Measurements from ENCODE around the gene C17orf67. TPM values are rescaled to one million over a fixed set of nuclear protein-coding genes. Genes with fewer than 3 reads are reported as not detected.

C17orf67 gene
- total RNA-seq, 1 donor from 2014 or later: 1.4 TPM

GRCh38 chr17:56812901-56813388, 20.8 kb downstream of the C17orf67 start:
- no peak overlapping the region for H3K9ac ChIP-seq
- no peaks in the 10 kb centered on the region for H4K20me1 ChIP-seq (ENCODE audit: low read depth)
- no peak overlapping the region for H2AFZ ChIP-seq (replicated peaks)
- H3K27ac ChIP-seq: no peak overlapping the region
- no peaks in the 10 kb centered on the region for H3F3A ChIP-seq (ENCODE audit: low read depth)
- no peaks in the 10 kb centered on the region for H3K36me3 ChIP-seq
- H3K36me3 Mint-ChIP-seq: no peaks in the 10 kb centered on the region
- H3K4me1 Mint-ChIP-seq: peaks cover 4% of the 10 kb centered on the region
- H3K27ac Mint-ChIP-seq: no peak overlapping the region
- no peak overlapping the region for H3K4me3 ChIP-seq
- H3K4me3 Mint-ChIP-seq: no peak overlapping the region
- no peaks in the 10 kb centered on the region for H3K9me3 Mint-ChIP-seq
- H3K27me3 ChIP-seq: no peaks in the 10 kb centered on the region
- no peak overlapping the region for H3K4me2 ChIP-seq
- TF ChIP-seq CTCF (IDR thresholded peaks at IDR 0.05) (no peak), EZH2 (IDR thresholded peaks at IDR 0.05) (no peak), EZH2phosphoT487 (IDR thresholded peaks at IDR 0.05) (no peak)
- no peaks in the 10 kb centered on the region for H3K27me3 Mint-ChIP-seq (ENCODE audit: insufficient read depth, low read depth)
- DNase-seq (ENCODE audit: low spot score): no peak
- no peaks in the 10 kb centered on the region for H3K79me2 ChIP-seq (ENCODE audit: low read depth)
- H3K4me1 ChIP-seq: peaks cover 16% of the 10 kb centered on the region
- H3K9me3 ChIP-seq (ENCODE audit: low read depth): no peaks in the 10 kb centered on the region

GRCh38 chr17:56810891-56811775, 22.6 kb downstream of the C17orf67 start:
- peaks cover 16% of the 10 kb centered on the region for H3K4me1 ChIP-seq
- no peak overlapping the region for H3K4me2 ChIP-seq
- H3K27me3 Mint-ChIP-seq (ENCODE audit: insufficient read depth, low read depth): no peaks in the 10 kb centered on the region
- TF ChIP-seq CTCF (IDR thresholded peaks at IDR 0.05): no peak
- TF ChIP-seq EZH2phosphoT487 (IDR thresholded peaks at IDR 0.05): no peak
- TF ChIP-seq EZH2 (IDR thresholded peaks at IDR 0.05): no peak
- H3K9me3 ChIP-seq (ENCODE audit: low read depth): no peaks in the 10 kb centered on the region
- H3K36me3 Mint-ChIP-seq: no peaks in the 10 kb centered on the region
- H3K4me3 ChIP-seq: no peak overlapping the region
- no peaks in the 10 kb centered on the region for H3K27me3 ChIP-seq
- no peaks in the 10 kb centered on the region for H3F3A ChIP-seq (ENCODE audit: low read depth)
- peak; percentile 50 for DNase-seq (ENCODE audit: low spot score)
- H3K27ac Mint-ChIP-seq: no peak overlapping the region
- H3K4me1 Mint-ChIP-seq: peaks cover 4% of the 10 kb centered on the region
- no peaks in the 10 kb centered on the region for H3K9me3 Mint-ChIP-seq
- H3K27ac ChIP-seq: no peak overlapping the region
- no peak overlapping the region for H2AFZ ChIP-seq (replicated peaks)
- H3K9ac ChIP-seq: no peak overlapping the region
- H3K4me3 Mint-ChIP-seq: no peak overlapping the region
- no peaks in the 10 kb centered on the region for H4K20me1 ChIP-seq (ENCODE audit: low read depth)
- H3K79me2 ChIP-seq (ENCODE audit: low read depth): no peaks in the 10 kb centered on the region
- no peaks in the 10 kb centered on the region for H3K36me3 ChIP-seq

- H3K4me3 Mint-ChIP-seq: no peak overlapping the region
Measured at GRCh38 chr17:56810343-56810742, 23.4 kb downstream of the C17orf67 start.

More at GRCh38 chr17:56810343-56810742, 23.4 kb downstream of the C17orf67 start:
- Histone ChIP-seq H3K9ac (no peak overlapping the region), H3K4me2 (no peak overlapping the region), H3K27me3 (no peaks in the 10 kb centered on the region), H4K20me1 (ENCODE audit: low read depth) (no peaks in the 10 kb centered on the region), H3F3A (ENCODE audit: low read depth) (no peaks in the 10 kb centered on the region), H3K79me2 (ENCODE audit: low read depth) (no peaks in the 10 kb centered on the region), H3K9me3 (ENCODE audit: low read depth) (no peaks in the 10 kb centered on the region), H3K4me3 (no peak overlapping the region), H2AFZ (replicated peaks) (no peak overlapping the region), H3K36me3 (no peaks in the 10 kb centered on the region), H3K4me1 (peaks cover 16% of the 10 kb centered on the region), H3K27ac (no peak overlapping the region)
- TF ChIP-seq EZH2 (IDR thresholded peaks at IDR 0.05): no peak
- no peak for TF ChIP-seq EZH2phosphoT487 (IDR thresholded peaks at IDR 0.05)
- no peak for TF ChIP-seq CTCF (IDR thresholded peaks at IDR 0.05)
- no peak for DNase-seq (ENCODE audit: low spot score)
- Mint-ChIP-seq H3K27me3 (ENCODE audit: insufficient read depth, low read depth) (no peaks in the 10 kb centered on the region), H3K9me3 (no peaks in the 10 kb centered on the region), H3K27ac (no peak overlapping the region), H3K36me3 (no peaks in the 10 kb centered on the region), H3K4me1 (peaks cover 4% of the 10 kb centered on the region)

All from neural progenitor cell (in vitro differentiated cells).